Cardiac fibroblast (primary cell): Measurements from ENCODE around the gene DCAF6.
A peak's percentile ranks its signal among the peaks of the same experiment; 100 is the strongest.

Experiments
- DNase-seq, 2 donors: peaks; one replicate each; pipeline versions ENCODE4 v3.0.0 to v3.0.0-alpha.2; 2010; ENCODE audit warnings: low read depth in 2 of 2
- H3K4me3 ChIP-seq, 2 donors: replicated peaks in 1 of 2; 1 replicate in 1 of 2; 2 replicates in 1 of 2; pipeline ENCODE4 v1.5.1; 2011; ENCODE audit warnings: low read depth in 2 of 2, low read length in 2 of 2, mild to moderate bottlenecking in 2 of 2, moderate library complexity in 1 of 2
- TF ChIP-seq, protein P1 (sequence below): IDR thresholded peaks from one replicate; pipeline ENCODE4 v1.5.1; 2011; ENCODE audit warnings: low read depth, mild to moderate bottlenecking, low read length, inconsistent platforms

DCAF6 gene

DNA sequence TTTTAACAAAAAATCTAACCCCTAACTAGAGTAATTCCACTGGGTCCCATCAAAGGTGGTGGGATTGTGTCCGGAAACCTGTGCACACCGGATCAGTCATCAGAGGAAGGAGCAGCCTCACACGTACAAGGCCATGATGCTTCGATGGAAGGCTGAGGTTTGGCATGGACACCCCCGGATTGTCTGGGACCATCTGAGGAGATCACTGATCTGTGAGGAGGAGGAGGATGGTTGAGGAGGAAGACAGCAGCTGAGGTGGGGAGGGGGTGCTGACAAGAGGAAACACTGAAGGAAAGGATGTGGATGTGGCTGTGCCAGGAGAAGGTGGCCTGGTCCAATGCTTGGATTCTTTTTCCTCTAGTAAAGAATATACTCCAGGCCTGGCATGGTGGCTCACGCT, 159.0 kb downstream of the DCAF6 start:
- no peak overlapping the region for H3K4me3 ChIP-seq
- TF ChIP-seq, protein P1, sequence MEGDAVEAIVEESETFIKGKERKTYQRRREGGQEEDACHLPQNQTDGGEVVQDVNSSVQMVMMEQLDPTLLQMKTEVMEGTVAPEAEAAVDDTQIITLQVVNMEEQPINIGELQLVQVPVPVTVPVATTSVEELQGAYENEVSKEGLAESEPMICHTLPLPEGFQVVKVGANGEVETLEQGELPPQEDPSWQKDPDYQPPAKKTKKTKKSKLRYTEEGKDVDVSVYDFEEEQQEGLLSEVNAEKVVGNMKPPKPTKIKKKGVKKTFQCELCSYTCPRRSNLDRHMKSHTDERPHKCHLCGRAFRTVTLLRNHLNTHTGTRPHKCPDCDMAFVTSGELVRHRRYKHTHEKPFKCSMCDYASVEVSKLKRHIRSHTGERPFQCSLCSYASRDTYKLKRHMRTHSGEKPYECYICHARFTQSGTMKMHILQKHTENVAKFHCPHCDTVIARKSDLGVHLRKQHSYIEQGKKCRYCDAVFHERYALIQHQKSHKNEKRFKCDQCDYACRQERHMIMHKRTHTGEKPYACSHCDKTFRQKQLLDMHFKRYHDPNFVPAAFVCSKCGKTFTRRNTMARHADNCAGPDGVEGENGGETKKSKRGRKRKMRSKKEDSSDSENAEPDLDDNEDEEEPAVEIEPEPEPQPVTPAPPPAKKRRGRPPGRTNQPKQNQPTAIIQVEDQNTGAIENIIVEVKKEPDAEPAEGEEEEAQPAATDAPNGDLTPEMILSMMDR, result no peak
- no peak for DNase-seq

DNA sequence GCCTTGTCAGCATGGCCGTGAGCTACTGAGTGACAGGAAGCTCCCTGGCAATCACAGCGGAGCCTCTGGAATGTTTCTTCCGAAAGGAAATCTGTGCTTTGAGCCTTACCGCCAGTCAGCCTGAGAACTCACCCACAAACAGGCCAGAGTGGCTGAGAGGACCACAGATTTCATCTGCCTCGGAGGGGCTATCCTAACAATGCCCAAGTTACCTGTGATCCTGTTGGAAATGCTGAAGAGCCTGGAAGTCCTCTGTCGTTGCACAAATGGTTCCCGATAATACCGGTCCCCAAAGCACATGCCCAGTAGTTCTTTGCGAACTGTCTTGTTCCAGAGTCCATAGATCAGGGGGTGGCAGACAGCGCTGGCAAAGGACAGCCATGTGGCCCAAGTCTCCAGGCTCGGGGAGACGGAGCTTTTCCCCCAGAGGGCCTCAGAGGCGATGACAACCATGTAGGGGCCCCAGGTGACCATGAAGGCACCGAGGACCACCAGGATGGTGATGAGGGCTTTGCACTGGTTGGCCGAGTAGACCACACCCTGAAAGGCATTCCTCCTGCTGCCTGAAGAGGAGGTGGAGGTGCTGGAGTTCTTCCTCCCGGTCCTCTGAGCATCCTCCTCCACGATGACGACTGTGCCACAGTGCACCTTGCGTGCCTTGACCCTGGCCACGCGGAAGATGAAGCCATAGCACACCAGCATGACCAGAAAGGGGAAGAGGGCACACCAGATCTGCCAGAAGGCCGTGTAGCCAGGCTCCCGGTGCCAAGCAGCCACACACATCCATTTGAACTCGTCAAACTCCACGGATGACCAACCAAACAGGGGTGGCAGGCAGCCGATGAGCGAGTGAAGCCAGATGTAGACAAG, 160.0 kb downstream of the DCAF6 start:
- H3K4me3 ChIP-seq, result no peak overlapping the region
- TF ChIP-seq, protein P1, result no peak
- DNase-seq, result no peak

DNA sequence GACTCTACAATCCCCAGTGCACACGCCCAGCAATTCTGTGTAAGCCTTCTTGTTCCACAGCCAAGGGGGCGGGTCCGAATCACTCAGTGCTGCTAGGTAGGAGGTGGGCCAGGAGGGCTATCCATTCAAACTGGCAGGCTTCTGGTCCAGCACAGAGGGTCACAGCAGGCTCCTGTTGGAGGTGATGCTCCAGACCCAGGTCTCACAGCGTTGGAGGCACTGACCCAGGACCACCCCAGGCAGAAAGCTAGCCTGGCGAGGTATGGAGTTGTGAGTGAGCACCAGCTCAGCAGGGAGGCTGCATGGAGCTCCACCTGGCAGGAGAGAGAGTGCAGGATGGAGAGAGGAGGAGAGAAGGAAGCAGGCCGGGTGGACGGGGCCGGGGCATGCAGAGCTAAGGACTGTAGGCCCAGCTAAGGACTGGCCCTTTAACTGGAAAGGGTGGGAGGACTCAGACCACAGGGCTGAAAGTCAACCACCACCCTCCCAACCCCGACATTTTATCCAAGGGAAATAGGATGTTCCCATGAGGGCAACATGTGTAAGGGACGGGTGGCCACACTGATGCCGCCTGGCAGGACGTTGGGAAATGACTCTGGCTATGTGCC, 161.5 kb downstream of the DCAF6 start:
- no peak overlapping the region for H3K4me3 ChIP-seq
- DNase-seq, result no peak
- TF ChIP-seq, protein P1, result no peak

DNA sequence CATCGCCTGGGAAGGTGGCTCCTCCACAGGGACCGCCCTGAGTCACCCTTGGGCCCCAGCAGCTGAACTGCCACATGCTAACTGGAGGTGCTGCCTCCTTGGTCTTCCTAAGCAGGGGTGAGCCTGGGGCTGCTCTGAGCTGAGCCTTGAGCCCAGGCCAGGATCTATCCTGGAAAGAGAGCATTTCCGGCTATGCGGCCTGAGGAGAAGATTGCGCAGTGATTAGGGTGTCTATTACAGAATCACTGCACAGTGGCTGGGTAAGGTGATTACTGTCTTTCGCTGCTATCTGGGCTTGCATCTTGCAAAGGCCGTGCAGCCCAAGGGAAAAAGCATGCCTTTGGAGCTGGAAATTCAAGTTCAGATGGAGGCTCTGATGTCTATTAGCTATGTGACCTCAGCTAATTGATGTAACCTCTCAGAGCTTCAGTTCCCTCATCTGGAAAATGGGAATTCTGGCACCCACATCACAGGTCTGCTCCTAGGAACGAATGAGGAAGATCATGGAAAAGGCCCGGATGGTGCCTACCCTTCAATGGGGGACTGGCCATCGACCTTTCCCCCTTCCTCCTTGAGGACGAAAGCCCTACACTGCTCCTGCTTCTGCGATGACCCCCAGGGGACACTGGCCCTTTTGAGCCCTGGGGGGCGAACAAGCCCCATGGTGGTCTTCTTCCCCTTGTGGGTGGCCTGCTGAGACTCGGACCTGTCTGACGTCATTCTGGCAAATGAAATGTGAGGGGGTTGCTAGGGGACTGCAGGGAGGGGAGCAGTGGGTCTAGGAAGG, 162.2 kb downstream of the DCAF6 start:
- no peak for DNase-seq
- no peak overlapping the region for H3K4me3 ChIP-seq
- TF ChIP-seq, protein P1, result no peak

DNA sequence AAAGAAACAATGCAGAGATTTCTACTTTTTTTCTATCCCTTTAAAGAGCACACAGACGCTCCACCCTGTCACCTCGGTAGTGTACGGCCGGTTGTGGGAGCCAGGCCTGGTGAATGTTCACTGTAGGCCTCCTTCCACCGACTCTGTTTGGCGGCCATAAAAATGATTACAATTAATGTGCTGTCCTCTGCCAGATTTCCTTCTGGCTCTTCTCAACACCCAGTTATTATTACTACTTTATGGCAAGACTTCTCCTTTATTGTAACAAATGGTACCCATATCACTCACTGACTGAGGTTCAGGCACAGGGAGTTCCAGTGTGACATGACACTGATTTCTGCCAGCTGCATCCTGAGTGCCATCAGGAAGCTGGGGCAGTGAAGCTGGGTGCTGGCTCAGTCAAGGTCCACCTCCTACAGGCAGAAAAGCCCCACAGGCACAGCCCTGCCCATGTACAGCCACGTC, 162.9 kb downstream of the DCAF6 start:
- TF ChIP-seq, protein P1, result no peak

DNA sequence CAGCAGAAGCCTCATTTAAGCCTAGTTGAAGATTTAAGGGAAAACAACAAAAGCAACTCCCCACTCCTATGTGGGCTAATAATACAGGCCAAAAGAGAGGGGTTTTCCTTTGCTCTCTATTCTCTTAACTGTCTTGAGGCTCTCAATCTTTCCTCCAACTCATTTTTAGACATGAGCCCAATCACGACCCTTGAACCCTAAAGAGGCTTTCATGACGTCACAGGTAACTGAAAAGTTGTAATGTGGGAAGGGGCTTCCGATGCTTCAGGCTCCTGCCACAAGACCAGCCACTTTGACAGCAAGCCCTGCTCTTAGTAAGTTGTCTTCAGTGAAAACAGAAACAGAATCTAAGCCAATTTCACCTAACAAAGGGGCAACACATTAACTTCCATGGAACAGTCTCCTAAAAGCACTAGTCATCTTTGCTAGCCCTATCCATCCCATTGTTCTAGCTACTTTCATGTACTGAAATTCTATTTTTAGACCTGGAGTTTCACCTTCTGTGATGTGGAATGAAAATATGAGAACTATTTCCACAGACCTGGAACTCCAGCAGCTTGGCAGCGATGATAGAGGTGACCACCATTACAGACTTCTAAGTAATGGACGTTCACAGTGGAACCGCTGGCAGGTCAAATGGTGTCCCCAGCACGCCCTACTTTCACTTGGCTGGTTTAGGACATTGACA, 164.0 kb downstream of the DCAF6 start:
- peak in 1 of 2 donors; percentile 64 for DNase-seq
- H3K4me3 ChIP-seq, result no peak overlapping the region
- TF ChIP-seq, protein P1, result no peak

More for the DNA sequence above, 162.9 kb downstream of the DCAF6 start:
- DNase-seq, result no peak
- no peak overlapping the region for H3K4me3 ChIP-seq
